Kidney epithelial cell (primary cell): ENCODE measurements around the gene KCNK15. TPM values are rescaled to one million over a fixed set of nuclear protein-coding genes. Genes with fewer than 3 reads are reported as not detected.
"Not testable (repeated sequence)": the region's sequence is repeated elsewhere in the genome, so short reads cannot be mapped to it uniquely, and the experiment has no call there.

Experiments used
- DNase-seq: peaks from one replicate; pipeline ENCODE4 v3.0.0-alpha.2; 2010; ENCODE audit warnings: low read depth
- H3K27me3 ChIP-seq: 2 replicates; pipeline ENCODE4 v1.6.0; 2011; ENCODE audit warnings: low read length; ENCODE audit not compliant: control insufficient read depth, insufficient read depth
- H3K36me3 ChIP-seq: 2 replicates; pipeline ENCODE4 v1.5.1; 2011; ENCODE audit warnings: low read length; ENCODE audit not compliant: control insufficient read depth, insufficient read depth
- H3K4me3 ChIP-seq: 2 replicates; pipeline ENCODE4 v1.5.1; 2011; ENCODE audit warnings: low read depth, mild to moderate bottlenecking, control low read depth, low read length
- total RNA-seq: library from RNA; depleted of rRNA; stranded (reverse); fragments of >200 nt; gene quantifications from 2 replicates; pipeline ENCODE4 v1.2.3, GENCODE V29; 2015
- TF ChIP-seq, protein P1 (sequence below): IDR thresholded peaks from 2 replicates; pipeline ENCODE4 v1.5.1; 2011; ENCODE audit warnings: mild to moderate bottlenecking, moderate library complexity, low read length, control low read depth, inconsistent platforms; ENCODE audit not compliant: insufficient read depth, poor library complexity, severe bottlenecking

Gene KCNK15
- total RNA-seq = 2.5 and 2.8 TPM in 2 replicates

DNA sequence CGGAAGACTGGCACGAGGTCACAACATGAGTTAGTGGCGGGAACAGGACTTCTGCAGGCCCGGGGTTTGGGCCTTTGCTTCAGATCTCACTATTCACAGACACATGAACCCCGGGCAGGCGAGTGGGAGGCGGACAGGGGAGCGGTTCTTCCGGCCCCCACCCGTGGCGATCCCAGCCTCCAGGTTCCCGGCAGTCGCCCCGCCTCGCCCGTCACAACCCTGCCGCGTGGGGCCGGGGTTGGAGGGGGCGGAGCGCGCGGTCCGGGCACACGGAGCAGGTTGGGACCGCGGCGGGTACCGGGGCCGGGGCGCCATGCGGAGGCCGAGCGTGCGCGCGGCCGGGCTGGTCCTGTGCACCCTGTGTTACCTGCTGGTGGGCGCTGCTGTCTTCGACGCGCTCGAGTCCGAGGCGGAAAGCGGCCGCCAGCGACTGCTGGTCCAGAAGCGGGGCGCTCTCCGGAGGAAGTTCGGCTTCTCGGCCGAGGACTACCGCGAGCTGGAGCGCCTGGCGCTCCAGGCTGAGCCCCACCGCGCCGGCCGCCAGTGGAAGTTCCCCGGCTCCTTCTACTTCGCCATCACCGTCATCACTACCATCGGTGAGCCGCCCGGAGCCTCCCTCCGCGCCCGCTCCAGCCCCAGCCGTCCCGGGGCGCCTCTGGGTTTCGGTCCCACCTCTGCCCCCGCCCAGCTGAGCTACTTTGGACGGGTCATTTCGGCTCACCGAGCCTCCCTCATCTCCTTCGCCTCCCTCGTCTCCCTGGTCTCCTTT is at the start of gene KCNK15:
Gene KCNK15, plus strand, starts transcription at position 268 of the 769 bp plus-strand sequence. Its CDS starts 46 bp downstream, at position 314.
- Histone ChIP-seq H3K36me3 (no peaks in the 10 kb centered on the region), H3K27me3 (peaks cover 23% of the 10 kb centered on the region), H3K4me3 (peak within 1 kb of the TSS; percentile 39)
- DNase-seq = no peak
- TF ChIP-seq, protein P1, sequence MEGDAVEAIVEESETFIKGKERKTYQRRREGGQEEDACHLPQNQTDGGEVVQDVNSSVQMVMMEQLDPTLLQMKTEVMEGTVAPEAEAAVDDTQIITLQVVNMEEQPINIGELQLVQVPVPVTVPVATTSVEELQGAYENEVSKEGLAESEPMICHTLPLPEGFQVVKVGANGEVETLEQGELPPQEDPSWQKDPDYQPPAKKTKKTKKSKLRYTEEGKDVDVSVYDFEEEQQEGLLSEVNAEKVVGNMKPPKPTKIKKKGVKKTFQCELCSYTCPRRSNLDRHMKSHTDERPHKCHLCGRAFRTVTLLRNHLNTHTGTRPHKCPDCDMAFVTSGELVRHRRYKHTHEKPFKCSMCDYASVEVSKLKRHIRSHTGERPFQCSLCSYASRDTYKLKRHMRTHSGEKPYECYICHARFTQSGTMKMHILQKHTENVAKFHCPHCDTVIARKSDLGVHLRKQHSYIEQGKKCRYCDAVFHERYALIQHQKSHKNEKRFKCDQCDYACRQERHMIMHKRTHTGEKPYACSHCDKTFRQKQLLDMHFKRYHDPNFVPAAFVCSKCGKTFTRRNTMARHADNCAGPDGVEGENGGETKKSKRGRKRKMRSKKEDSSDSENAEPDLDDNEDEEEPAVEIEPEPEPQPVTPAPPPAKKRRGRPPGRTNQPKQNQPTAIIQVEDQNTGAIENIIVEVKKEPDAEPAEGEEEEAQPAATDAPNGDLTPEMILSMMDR = no peak

DNA sequence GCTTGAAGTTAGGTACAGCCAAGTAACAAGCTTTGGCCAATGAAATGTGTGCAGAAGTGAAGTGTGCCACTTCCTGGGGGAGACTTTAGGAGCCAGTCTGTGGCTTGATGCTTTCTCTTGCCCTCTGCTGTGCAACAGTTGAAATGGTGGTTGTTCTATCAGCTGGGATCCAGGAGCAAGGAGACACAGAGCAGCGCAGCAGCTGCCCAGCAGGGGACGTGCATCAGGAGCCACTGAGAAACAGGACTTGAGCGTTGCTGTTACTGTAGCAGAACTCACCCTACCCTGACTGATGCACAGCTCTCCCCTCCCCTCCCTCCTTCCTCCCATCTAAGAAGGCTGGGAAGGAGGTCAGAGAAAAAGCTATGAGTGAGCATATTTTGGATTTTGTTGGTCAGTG is 49.4 kb upstream of the KCNK15 start:
- DNase-seq = no peak
- TF ChIP-seq, protein P1 = no peak
- Histone ChIP-seq H3K27me3 (no peaks in the 10 kb centered on the region), H3K4me3 (no peak overlapping the region), H3K36me3 (no peaks in the 10 kb centered on the region)

DNA sequence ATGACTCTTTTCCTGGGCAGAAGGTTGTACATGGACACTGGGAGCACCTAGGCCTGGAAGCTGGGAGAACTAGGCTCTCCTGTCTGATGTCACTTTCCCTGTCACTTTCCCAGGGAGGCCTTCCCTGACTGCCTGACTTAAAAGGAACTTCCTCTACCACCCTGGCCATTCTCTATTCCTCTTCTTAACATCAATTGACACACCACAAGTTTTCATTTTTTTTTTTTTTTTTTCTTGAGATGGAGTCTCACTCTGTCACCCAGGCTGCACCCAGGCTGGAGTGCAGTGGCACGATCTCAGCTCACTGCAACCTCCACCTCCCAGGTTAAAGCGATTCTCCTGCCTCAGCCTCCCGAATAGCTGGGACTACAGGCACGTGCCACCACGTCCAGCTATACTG is 48.6 kb upstream of the KCNK15 start:
- not testable (repeated sequence) for DNase-seq, H3K36me3 ChIP-seq, H3K4me3 ChIP-seq, H3K27me3 ChIP-seq

DNA sequence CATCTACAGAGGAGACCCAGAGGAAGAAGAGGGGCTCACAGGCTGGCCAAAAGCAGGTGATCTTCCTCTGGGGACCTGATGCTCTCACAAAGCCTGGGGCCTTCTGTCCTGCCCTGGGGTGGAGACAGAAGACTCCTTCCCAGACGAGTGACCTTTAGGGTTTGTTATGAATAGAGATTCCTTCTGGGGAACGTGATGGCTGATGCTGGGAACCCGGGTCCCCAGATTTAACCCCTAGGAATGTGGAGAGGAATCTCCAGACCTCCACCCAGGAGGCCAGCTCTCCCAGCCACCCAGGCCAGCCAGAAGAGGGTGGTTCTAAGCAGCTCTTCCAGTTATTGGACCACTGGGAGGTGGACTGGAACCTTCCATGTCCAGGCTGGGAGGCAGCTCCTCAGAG is 47.3 kb upstream of the KCNK15 start:
- Histone ChIP-seq H3K27me3 (no peaks in the 10 kb centered on the region), H3K36me3 (no peaks in the 10 kb centered on the region), H3K4me3 (no peak overlapping the region)
- no peak for DNase-seq
- TF ChIP-seq, protein P1 = no peak

DNA sequence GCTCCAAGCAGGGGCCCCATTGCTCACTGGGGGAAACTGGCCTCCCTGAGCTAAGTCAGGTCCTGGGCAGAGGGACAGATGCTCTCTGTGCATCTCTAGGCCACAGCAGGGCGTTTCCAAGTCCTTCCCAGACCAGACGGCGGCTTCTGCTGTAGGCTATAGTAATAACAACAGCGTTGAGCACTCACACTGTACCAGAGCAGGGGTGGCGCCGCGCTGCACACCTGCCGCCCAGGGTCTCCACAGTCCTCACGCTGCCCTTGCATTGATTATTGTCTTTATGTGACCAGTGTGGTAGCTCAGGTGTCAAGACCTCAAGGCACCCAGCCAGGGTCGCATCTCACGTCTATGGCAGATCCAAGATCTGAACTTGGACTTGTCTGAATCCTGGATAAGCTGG is 45.4 kb upstream of the KCNK15 start:
- no peak for DNase-seq
- H3K36me3 ChIP-seq = no peaks in the 10 kb centered on the region
- TF ChIP-seq, protein P1 = no peak
- H3K27me3 ChIP-seq = no peaks in the 10 kb centered on the region
- no peak overlapping the region for H3K4me3 ChIP-seq

DNA sequence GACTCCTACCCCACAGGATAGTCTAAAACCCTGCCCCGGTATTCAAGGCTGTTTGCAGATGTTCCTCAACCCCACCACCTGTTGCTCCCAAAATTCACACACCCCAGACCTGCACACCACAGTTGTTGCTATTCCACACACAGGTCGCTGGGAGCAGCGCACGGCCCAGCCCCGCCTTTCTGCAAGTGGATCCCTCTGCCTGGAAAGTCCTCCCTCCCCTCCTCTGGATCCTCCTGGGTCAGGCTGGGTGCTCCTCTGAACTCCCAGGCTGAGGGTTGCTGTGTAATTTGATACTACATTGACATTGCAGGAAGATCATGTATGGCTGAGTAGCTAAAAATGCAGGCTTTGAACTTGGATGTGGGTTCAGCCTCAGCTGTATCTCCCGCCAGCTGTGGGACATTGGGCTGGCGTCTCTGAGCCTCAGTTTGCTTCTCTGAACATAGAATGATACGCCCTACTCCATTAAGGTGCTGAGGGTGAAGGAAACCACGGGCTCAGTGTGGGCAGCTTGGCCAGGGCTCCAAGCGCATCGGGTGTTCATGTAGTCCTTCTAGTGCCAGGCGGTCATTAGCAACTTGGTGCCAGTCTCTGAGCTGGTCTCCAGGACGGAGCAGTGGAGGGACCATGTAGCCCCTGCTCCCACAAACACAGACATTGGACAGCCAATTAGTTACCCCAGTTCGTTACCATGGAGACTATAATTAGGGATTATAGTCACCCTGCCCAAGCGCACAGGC is 44.4 kb upstream of the KCNK15 start:
- no peaks in the 10 kb centered on the region for H3K36me3 ChIP-seq
- no peaks in the 10 kb centered on the region for H3K27me3 ChIP-seq
- no peak for DNase-seq
- TF ChIP-seq, protein P1 = no peak
- H3K4me3 ChIP-seq = no peak overlapping the region
